PC-9 (cell line): ENCODE measurements around the gene PRRX1. TPM values are rescaled to one million over a fixed set of nuclear protein-coding genes. Genes with fewer than 3 reads are reported as not detected.

Experiments used
- BruUV-seq: library from RNA; stranded (reverse); fragments of 400-500 nt; replicated peaks from 2 replicates; lab custom pipeline; 2021; lab: Mats Ljungman, UMichigan
- CTCF ChIA-PET: fragments of 300-600 bp; sonication (Branson Sonifier 250); formaldehyde crosslinking; loops from one replicate; lab custom pipeline; 2022; ENCODE audit warnings: antibody characterized with exemption; lab: Charles Lee
- POLR2A ChIA-PET: fragments of 300-600 bp; sonication (Branson Sonifier 250); formaldehyde crosslinking; loops from one replicate; lab custom pipeline; 2022; ENCODE audit warnings: antibody characterized with exemption; ENCODE audit not compliant: unreplicated experiment; lab: Charles Lee
- DNase-seq, 2 experiments: peaks; one replicate each; pipeline versions ENCODE4 v3.0.0 to v3.0.0-alpha.2; 2015 to 2022; ENCODE audit warnings: mixed read lengths in 1 of 2
- H2AFZ ChIP-seq: fragments of 200-600 bp; sonication (generic); 2 replicates; pipeline ENCODE4 v1.8.1; 2017; ENCODE audit warnings: antibody characterized with exemption
- H3F3A ChIP-seq: fragments of 200-600 bp; sonication (generic); 2 replicates; pipeline ENCODE4 v1.8.1; 2017; ENCODE audit warnings: antibody characterized with exemption, mild to moderate bottlenecking, low read depth; ENCODE audit not compliant: insufficient read depth
- H3K27ac ChIP-seq: fragments of 200-600 bp; sonication (generic); 2 replicates; pipeline ENCODE4 v1.6.1; 2016; ENCODE audit warnings: mixed run types
- H3K27me3 ChIP-seq: fragments of 200-600 bp; sonication (generic); 2 replicates; pipeline ENCODE4 v1.6.1; 2016; ENCODE audit warnings: low read depth, mixed run types; ENCODE audit not compliant: insufficient read depth
- H3K36me3 ChIP-seq: fragments of 200-600 bp; sonication (generic); 2 replicates; pipeline ENCODE4 v1.6.1; 2016; ENCODE audit warnings: low read depth, mixed run types
- H3K4me1 ChIP-seq: fragments of 200-600 bp; sonication (generic); replicated peaks from 2 replicates; pipeline ENCODE4 v1.6.1; 2016; ENCODE audit warnings: mixed run types; ENCODE audit not compliant: insufficient read depth
- H3K4me2 ChIP-seq: fragments of 200-600 bp; sonication (generic); 2 replicates; pipeline ENCODE4 v1.6.1; 2017; ENCODE audit warnings: mixed run types
- H3K4me3 ChIP-seq: fragments of 200-600 bp; sonication (generic); 2 replicates; pipeline ENCODE4 v1.6.1; 2016; ENCODE audit warnings: mixed run types
- H3K79me2 ChIP-seq: fragments of 200-600 bp; sonication (generic); 2 replicates; pipeline ENCODE4 v1.6.1; 2017; ENCODE audit warnings: low read depth, mixed run types
- H3K9me2 ChIP-seq: fragments of 200-600 bp; sonication (generic); 2 replicates; pipeline ENCODE4 v1.8.1; 2017; ENCODE audit warnings: mild to moderate bottlenecking; ENCODE audit not compliant: insufficient read depth
- H3K9me3 ChIP-seq: fragments of 200-600 bp; sonication (generic); 2 replicates; pipeline ENCODE4 v1.8.1; 2016; ENCODE audit warnings: low read depth; ENCODE audit not compliant: insufficient read depth
- H4K20me1 ChIP-seq: fragments of 200-600 bp; sonication (generic); 2 replicates; pipeline ENCODE4 v1.8.1; 2017; ENCODE audit not compliant: insufficient read depth
- CTCF ChIP-seq: fragments of 200-600 bp; sonication (generic); conservative IDR thresholded peaks from 2 replicates; pipeline ENCODE4 v1.6.1; 2017; ENCODE audit warnings: mixed run types, antibody characterized with exemption, mild to moderate bottlenecking, moderate library complexity
- EZH2 ChIP-seq: fragments of 200-600 bp; sonication (generic); IDR thresholded peaks from 2 replicates; pipeline ENCODE4 v1.8.0; 2017; ENCODE audit warnings: antibody characterized with exemption, low read depth
- intact Hi-C: fragments of 100-400 bp; cut with micrococcal nuclease; formaldehyde crosslinking; loops from one replicate; pipeline ENCODE4 v1.10.0; 2022; ENCODE audit not compliant: unreplicated experiment
- total RNA-seq: library from RNA; stranded (reverse); gene quantifications from 2 replicates; pipeline ENCODE4 v1.2.3, GENCODE V29; 2021

PRRX1 gene
- total RNA-seq, 1 experiment from 2014 or later: not detected

- H3K36me3 ChIP-seq: no peaks in the 10 kb centered on the region
Observed at GRCh38 chr1:170704256-170704655, 40.3 kb downstream of the PRRX1 start.

GRCh38 chr1:170705981-170706380, 42.0 kb downstream of the PRRX1 start:
- H3K79me2 ChIP-seq: no peaks in the 10 kb centered on the region
- H4K20me1 ChIP-seq: no peaks in the 10 kb centered on the region
- no peak overlapping the region for H3K4me2 ChIP-seq
- no peaks in the 10 kb centered on the region for H3K27me3 ChIP-seq
- H3K4me3 ChIP-seq: no peak overlapping the region
- H3K9me3 ChIP-seq: no peaks in the 10 kb centered on the region
- DNase-seq: no peak
- TF ChIP-seq CTCF (no peak), EZH2 (no peak)
- ChIA-PET CTCF (interaction anchor here (0.7 kb wide), 1 partner anchor 770 kb away, joined by 3 read pairs; no protein-coding TSS in a partner anchor), POLR2A (no interaction called here)
- H3K9me2 ChIP-seq: no peaks in the 10 kb centered on the region
- no peaks in the 10 kb centered on the region for H3K36me3 ChIP-seq
- no peak overlapping the region for H2AFZ ChIP-seq
- peaks cover 6% of the 10 kb centered on the region; the same call in 1 of the 2 replicates for H3F3A ChIP-seq
- intact Hi-C loops: no loop called here
- BruUV-seq: no TSS peak
- no peak overlapping the region for H3K27ac ChIP-seq
- H3K4me1 ChIP-seq: peaks cover 13% of the 10 kb centered on the region; the same call in 1 of the 2 replicates

More at GRCh38 chr1:170704256-170704655, 40.3 kb downstream of the PRRX1 start:
- Histone ChIP-seq H2AFZ (no peak overlapping the region), H3K9me2 (no peaks in the 10 kb centered on the region), H3K27me3 (no peaks in the 10 kb centered on the region), H3K27ac (no peak overlapping the region), H3K4me1 (peaks cover 13% of the 10 kb centered on the region; the same call in 1 of the 2 replicates), H3K4me3 (no peak overlapping the region), H3K4me2 (no peak overlapping the region), H3F3A (peaks cover 2% of the 10 kb centered on the region; the same call in 1 of the 2 replicates), H3K79me2 (no peaks in the 10 kb centered on the region), H3K9me3 (no peaks in the 10 kb centered on the region), H4K20me1 (no peaks in the 10 kb centered on the region)
- no peak for DNase-seq
- no TSS peak for BruUV-seq
- ChIA-PET CTCF (no interaction called here), POLR2A (no interaction called here)
- intact Hi-C loops: no loop called here
- TF ChIP-seq EZH2 (no peak), CTCF (no peak)

- Histone ChIP-seq H3F3A (peaks cover 6% of the 10 kb centered on the region; the same call in 1 of the 2 replicates), H3K36me3 (no peaks in the 10 kb centered on the region), H3K27me3 (no peaks in the 10 kb centered on the region), H3K4me3 (no peak overlapping the region), H3K9me3 (no peaks in the 10 kb centered on the region), H3K27ac (0 out of 2 replicates have a peak overlapping the region, but pooled peaks have one; percentile 45), H3K9me2 (no peaks in the 10 kb centered on the region; the same call in 1 of the 2 replicates), H3K4me1 (peaks cover 13% of the 10 kb centered on the region; the same call in 1 of the 2 replicates), H4K20me1 (no peaks in the 10 kb centered on the region), H3K79me2 (no peaks in the 10 kb centered on the region), H3K4me2 (no peak overlapping the region), H2AFZ (no peak overlapping the region)
- DNase-seq: no peak
- ChIA-PET CTCF (no interaction called here), POLR2A (no interaction called here)
- TF ChIP-seq EZH2: no peak
- TF ChIP-seq CTCF: no peak
- intact Hi-C loops: no loop called here
- BruUV-seq: no TSS peak
Observed at GRCh38 chr1:170707117-170707516, 43.2 kb downstream of the PRRX1 start.
